GM19099 (cell line): ENCODE results near the gene RASL10A.

Experiments used
- POLR2A ChIP-seq: IDR thresholded peaks from 3 replicates; pipeline ENCODE4 v1.6.1; 2011; ENCODE audit warnings: low read depth; ENCODE audit not compliant: insufficient read length; ENCODE audit errors: extremely low read depth

RASL10A gene

DNA sequence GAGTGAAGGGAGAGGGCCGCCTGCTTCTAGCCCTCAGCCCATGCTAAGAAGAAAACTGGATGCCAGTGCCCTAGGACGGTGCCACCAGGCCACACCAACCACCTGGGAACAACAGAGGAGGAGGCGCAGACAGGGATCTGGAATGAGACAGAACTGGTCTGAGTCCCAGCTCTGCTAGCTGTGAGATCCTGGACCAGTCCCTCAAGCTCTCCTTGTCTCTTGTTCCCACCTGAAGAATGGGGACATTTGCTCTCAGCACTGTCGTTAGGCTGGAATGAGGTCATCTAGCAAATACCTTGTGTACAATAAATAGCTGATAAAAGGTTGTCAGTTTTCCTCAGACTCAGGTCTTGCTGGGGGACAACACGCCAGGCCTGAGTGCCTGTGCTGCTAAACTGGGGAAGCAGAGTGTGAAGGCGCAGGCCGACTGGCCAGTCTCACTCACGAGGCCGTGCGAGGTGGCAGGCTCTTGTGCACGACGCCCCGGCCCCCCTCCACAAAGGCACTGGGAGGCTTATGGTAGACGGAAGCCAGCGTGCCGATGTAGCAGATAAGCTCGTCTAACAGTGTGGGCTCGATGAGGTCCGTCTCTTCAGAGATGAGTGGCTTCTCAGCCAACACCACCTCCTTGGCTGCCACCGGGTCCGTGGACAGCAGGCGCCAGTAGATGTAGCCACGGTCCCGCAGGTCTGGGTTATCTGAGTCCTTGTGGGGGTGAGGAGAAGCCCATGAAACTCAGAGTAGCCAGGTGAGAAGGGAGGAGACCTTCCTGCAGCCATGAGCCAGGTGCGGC is 25.8 kb upstream of the RASL10A start:
- no peak for TF ChIP-seq POLR2A

- TF ChIP-seq POLR2A: no peak
These were observed 25.1 kb upstream of the RASL10A start for GRCh38 chr22:29340566-29340965.

DNA sequence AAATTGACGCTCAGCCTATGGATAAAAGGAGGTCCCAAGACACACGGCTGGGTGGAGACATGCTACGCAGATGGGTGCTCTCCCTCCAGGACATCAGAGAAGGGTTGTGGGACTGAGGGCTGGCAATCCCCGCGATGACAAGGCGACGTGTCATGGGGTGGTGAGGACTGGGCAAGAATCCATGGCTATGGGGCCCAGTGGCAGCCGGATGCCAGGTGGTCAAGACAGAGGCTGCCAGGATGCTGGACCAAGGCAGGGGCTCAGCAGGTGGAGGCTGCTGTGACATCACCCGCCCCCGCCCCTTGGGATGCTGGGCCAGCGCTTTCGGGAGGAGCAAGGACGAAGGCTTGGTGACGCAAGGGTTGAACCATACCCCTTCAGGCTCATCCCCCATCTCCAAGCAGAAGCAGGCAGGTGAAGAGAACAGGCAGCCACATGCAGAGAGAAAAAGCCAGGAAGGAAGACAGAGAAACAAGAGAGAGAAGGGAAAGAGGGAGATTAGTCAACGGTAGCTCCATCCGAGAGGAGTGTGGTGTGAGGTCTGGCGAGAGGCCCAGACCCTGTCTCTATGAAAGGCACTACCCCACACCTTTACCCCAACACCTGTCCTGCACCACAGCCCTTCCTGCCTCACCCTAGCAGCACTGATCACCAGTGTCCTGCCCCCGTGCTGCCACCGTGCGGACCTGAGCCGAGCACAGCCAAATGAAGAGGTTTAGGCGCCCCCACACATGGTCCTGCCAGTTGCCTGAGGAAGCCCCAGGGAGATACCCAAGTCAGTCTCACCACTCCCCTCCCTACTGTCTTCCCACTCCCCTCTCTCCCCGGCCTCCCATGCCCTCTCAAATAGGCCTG is 24.1 kb upstream of the RASL10A start:
- TF ChIP-seq POLR2A: no peak

DNA sequence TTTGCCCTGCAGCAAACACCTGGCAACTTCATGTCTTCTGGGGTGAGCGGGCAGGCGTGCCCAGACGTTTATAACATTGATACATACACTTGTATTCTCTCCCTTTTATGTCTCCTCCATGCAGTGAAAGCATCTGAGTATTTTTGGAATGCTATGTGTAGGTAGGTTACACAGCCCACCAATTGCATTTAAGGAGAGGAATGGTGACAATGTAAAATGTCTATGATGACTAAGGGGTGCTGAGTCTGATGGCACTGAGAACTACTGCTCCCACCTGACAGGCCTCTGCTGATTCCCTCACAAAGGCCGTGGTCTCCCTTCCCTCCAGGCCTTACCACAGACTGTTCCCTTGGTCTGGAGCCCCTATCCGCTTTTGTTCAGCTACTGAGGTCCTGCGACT is 22.9 kb upstream of the RASL10A start:
- TF ChIP-seq POLR2A: no peak

DNA sequence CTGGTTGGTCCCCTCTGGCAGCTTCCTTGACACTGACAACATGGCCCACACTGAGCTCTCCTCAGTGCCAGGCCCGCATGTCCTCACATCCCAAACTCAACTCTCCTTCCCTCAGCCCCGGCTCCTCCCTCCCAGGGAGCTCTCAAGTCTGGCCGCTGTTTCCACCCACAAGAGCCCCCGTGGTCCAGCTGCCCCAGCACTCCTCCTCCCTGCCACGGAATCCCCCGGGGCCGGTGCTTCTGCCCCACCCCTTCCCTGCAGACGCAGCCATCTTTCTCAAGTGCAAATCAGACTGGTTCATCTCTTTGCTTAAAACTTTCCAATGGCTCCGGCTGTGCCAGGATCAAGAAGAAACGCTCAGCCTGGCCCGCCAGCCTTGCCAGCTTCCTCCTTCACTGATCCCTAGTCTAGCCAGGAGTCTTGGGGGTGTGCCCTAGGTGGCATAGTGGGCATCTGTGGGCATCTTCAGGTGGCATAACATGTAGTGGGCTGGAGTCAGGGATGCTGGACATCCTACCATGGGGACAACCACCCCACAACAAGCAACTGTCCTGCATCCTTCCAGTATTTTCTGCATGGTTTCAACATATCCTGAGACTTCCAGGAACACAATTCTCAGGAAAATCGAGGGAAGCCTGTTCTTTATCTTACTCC is 22.3 kb upstream of the RASL10A start:
- no peak for TF ChIP-seq POLR2A

- TF ChIP-seq POLR2A: no peak
These were observed 21.4 kb upstream of the RASL10A start for GRCh38 chr22:29336751-29337490.

DNA sequence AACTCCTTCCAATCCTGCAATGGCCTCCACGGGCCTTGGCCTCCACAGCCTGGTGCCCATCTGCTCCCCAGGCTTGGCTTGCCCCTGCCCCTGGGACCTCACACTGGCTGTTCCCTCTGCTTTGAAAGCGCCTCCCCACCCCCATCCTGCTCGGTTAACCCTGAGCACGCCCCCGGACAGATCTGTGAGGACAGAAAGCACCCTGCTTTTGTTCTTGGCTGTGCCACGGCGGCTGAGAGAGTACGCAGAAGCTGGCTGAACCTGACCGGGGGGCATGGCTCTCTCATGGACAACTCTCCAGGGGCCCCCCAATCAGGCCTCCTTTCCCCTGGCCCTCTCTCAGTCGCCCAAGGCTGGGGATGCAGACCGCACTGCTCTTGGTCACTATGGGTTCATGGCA is 20.2 kb upstream of the RASL10A start:
- TF ChIP-seq POLR2A: no peak

DNA sequence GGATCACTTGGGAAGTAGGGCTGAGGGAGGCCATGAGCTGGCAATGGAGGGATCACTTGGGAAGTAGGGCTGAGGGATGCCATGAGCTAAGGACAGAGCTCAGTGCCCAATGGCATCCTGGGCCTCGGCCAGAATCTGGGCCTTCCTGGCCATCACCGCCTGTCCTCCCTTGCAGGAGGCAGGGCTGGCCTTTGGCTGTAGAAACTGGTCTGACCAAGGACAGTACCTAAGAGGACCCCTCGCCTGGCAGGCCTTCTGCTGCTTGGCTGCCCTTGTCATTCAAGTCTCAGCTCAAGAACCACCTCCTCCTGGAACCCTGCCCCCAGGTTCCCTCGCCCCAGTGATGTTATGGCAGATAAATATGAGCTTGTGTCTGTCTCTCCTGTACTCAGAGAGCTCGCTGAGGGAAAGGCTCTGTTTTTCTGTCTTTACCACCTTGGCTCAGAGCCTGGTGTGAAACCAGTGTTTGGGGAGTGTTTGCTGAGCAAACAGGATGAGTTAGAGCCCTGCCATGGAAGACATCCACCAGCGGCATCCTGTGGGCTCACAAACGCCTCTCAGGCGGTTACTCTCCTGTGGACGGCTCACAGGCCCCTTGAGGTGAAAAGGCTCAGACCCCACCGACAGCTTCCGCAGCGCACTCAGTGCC is 19.3 kb upstream of the RASL10A start:
- TF ChIP-seq POLR2A: no peak

DNA sequence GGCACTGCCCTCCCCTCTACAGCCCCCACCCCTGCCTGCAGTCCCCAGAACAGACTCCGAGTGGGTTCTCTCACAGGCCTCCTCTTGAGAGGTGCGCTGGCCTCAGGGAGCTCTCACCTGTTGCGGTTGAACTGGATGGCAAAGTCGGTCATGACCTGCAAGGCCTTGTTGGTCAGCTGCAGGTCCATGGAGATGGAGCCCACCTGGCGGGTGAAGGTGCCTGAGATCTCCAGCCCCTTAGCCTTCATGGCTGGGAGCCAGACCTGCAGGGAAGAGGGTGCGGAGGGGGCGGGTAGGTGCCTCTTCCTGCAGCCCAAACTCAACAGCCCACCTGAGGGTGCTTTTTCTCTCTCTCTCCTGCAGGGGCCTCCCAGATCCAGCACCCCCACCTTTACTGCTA is 18.7 kb upstream of the RASL10A start:
- TF ChIP-seq POLR2A: no peak

- no peak for TF ChIP-seq POLR2A
These were observed 17.5 kb upstream of the RASL10A start for GRCh38 chr22:29332886-29333496.

GRCh38 chr22:29331658-29332300 is 16.3 kb upstream of the RASL10A start:
- no peak for TF ChIP-seq POLR2A

DNA sequence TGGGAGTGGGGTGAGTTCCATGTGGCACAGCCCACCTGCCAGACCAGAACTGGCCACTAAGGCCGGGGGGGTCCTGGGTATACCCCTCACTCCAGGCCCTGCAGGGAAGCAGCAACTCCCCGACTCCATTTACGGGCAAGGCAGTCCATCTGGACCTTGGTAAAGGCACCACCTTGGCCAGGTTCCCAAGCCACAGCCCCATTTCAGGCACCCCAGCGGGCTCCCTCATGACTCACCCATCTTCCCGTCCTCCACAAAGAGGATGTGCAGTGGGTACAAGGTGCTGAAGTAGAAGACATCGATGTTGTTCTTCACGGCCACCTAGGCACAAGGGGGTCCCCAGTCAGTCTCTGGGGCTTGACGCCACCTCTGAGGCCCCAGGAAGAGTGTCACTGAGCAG is 15.7 kb upstream of the RASL10A start:
- no peak for TF ChIP-seq POLR2A

DNA sequence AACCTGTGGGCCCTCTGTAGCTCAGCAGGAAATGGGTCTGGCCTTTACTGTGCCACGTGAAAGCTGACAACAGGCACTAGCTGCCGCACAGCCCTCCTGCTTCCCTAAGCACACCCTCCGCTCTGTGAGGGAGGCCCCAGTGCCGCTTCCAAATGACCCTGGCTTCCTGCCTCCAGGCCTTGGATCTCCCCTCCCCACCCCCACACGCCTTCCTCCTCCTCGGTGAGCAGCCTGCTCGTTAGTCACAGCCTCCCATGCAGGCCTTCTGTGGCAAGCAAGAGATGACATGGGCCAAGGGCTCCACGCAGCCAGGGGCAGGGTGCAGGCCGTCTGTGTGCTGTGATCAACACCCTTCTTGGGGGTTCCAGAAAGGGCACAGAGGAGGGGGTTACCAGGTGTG is 15.3 kb upstream of the RASL10A start:
- no peak for TF ChIP-seq POLR2A
